Activated effector memory CD4-positive, alpha-beta T cell treated with anti-CD3 and anti-CD28 coated beads, Interleukin-2, amount 50 U/mL, for 16 hours (primary cell): Measurements from ENCODE around the gene ARL6.

ENCODE experiments used
- DNase-seq: peaks from one replicate; pipeline ENCODE4 v3.0.0-alpha.2; 2020

The ARL6 gene, protein sequence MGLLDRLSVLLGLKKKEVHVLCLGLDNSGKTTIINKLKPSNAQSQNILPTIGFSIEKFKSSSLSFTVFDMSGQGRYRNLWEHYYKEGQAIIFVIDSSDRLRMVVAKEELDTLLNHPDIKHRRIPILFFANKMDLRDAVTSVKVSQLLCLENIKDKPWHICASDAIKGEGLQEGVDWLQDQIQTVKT

DNA sequence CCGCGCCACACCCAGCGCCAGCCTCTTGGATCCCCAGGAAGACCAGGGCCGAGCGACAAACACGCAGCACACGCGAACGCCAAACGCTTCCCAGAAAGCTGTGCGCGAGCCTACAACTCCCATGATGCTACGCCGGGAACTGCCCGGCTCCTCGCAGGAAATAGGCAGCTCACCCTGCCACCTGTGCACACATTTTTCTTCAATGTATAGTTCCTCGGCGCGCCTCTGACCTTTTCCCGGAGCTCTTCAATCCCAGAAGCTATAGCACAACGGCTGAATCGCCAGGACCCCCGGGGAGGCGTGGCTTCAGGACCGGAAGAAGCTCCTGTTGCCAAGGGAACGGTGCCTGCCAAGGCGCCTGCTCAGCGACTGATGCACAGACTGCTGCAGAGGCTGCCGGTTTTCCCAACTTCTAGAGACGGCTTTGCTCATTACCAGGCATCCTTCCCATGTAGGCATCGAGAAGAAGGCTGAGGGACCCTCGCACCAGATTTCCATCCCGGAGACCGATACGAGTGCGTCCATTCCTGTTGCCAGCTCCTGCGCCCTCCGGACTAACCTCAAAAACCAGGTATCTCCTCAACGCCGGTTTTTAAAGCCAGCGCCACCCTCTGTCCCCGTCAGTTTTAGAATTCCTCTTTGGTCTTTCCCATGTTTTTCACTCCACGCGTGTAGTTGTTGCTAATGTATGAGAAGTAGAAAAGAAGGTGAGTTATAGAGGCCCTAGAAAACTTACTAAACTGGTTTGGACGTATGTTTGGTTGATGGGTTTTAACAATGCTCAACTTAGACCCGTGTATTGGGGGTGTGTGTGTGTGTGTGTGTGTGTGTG is at the start of gene ARL6:
ARL6 (plus strand) TSS at position 352 of the 832 bp plus-strand sequence. CDS start 3,350 bp downstream, outside the sequence.
- DNase-seq: peak; percentile 90

GRCh38 chr3:97719156-97719821 is 45.3 kb upstream of the ARL6 start:
- DNase-seq: peak; percentile 85

- no peak for DNase-seq
Measured at GRCh38 chr3:97720417-97720816, 44.1 kb upstream of the ARL6 start.

GRCh38 chr3:97721446-97721845 is 43.1 kb upstream of the ARL6 start:
- DNase-seq: no peak

- no peak for DNase-seq
Measured at GRCh38 chr3:97736928-97737327, 27.6 kb upstream of the ARL6 start.

DNA sequence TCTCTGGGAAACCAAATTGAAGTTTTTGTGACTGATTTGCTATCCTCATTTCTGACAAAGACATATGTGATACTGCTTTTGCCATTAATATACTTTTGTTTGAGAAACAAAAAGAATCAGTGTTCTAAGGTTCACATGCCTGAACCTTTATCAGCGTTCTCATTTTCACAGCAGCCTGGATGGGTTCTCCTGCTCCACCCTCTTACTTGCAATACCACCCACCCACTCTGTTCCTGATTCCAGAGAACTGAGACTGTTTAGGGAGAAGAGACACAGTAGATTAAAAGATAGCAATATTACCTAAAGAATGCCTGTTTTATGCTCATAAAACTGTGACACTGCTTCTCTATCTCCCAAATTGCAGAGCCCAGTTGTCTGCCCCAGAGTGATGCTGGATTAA is 25.8 kb upstream of the ARL6 start:
- DNase-seq: no peak

GRCh38 chr3:97742036-97742435 is 22.5 kb upstream of the ARL6 start:
- no peak for DNase-seq

- DNase-seq: no peak
Measured at GRCh38 chr3:97744289-97744688, 20.3 kb upstream of the ARL6 start.

GRCh38 chr3:97763586-97764406 is 762 bp upstream of the ARL6 start:
- DNase-seq: no peak

DNA sequence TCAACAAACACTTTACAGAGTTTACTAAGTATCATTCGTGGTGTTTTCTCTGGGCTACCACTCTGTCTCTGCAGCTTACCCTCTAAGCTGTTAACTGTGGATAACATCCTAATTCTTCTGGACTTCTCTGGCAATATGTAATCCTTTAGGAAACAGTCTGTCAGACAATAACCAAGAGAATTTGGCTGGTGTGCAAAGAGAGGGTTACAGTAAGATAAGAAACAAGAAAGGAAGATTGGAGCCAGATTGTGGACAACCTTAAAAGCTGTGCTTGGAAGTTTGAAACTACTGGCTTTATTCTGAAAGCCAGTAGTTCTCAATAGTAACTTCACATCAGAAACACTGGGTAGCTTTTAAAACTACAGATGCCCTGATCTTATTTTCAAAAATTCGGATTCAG is 778 bp downstream of the ARL6 start:
- DNase-seq: no peak

- DNase-seq: no peak
Measured at GRCh38 chr3:97772926-97773325, 8.4 kb downstream of the ARL6 start.

DNA sequence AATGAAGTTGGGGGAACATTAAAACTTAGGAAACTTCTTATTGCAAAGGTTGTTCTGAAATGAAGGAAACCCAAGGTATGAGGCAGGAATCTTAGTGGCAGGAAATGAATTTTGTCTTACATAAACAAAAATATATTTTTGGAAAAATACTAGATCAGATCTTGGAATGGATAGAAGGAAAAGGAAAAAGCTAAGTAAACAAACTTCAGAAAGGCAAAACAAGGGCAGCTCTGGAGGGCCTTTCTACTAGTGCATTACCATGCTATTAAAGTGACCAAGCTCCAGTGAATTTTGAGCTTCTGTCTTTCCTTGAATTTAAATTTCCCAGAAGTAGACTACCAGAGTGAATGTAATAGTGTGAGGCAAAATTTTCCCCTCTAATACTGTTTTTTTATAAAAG is 13.6 kb downstream of the ARL6 start:
- DNase-seq: no peak

DNA sequence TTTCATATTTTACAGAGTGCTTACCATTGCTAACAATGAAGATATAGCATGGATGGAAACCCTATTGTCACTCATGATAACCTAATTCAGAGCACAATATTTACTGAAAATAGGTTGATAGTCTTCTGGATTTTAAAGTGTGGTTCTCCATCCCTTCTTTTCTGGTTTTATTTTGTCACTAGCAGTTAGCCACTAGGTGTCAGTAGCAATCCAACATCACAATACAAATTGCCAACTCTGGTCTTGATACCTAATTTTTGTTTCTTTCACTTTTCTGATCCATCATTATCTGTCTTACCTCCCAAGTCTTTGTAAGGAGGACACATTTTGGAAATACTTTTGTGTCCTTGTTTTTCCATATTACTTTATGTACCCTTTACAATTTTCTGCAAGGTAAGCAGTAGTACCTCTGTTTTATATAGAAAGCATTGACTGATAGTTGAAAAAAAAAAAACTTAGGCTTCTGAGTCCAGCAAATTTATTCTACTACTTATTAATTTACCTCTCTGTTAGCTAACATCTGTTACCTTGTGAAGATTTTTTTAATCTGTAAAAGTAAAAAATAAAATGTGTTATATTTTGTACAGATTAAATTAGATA is 29.0 kb downstream of the ARL6 start:
- no peak for DNase-seq

- no peak for DNase-seq
Measured at GRCh38 chr3:97795951-97796350, 31.4 kb downstream of the ARL6 start.

DNA sequence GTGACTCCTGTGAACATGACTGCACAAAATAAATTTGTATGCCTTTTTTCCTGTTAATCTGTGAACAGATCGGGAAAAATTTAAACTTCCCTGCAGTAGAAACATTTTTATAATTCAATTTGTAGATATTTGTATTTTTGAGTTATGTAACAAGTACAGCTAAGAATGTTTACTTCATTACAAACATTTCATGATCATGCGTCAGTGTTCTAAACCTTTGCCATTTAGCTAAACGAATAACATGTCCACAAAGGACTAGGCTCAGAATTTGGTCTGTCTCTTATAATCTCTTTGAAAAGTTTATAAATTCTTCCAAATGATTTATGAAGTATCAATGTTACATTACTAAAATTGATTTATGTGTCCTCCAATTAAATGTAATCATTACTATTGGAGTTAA is 39.9 kb downstream of the ARL6 start:
- no peak for DNase-seq

- DNase-seq: no peak
Measured at GRCh38 chr3:97810779-97811390, 46.3 kb downstream of the ARL6 start.

DNA sequence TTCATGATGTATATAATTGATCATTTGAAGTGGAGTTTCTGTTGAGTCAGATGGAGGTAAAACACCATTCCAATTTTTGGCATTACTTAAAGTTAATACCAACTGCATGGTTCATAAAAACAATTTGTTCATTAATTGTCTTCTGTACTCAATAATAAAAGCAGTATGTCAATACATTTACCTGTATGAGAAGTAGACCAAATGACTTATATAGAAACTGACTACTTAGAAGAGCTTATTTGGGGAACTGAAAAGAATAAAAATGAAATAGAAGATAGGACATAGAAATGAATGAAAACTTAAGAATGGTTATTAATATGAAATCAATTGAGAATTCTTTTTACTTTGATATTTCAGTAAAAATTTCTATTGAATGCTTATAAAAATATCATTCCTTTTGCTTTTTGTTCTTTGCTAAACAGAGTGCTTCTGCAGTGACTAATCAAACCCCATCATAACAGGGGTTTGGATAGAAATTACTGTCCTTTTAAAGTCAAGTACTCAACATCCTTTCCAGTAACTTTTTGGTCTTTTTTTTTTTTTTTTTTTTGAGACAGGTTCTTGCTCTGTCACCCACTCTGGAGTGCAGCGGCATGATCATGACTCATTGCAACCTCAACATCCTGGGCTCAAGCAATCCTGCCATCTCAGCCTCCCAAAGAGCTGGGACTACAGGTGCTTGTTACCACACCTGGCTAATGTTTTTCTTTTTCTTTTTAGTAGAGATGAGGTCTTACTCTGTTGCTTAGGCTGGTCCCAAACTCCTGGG is 50.8 kb downstream of the ARL6 start:
- peak; percentile 70 for DNase-seq

DNA sequence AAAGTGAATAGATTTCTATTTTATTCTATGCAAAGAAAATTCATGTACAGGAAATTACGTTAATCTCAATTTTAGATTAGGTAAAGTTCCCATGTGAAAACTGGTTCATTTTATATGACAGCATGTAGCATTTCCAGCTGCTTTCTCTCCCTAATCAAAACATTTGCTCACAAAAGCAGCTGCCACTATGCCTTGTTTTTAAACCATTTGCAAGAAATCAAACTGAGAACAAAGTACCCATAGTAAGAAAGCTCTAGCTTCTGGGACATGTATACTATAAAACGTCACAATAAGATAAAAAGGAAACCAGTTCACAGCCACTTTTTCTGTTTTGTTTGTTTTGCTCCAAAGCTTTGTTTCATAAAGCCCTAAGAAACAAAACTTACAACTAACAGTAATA is 52.3 kb downstream of the ARL6 start:
- no peak for DNase-seq

DNA sequence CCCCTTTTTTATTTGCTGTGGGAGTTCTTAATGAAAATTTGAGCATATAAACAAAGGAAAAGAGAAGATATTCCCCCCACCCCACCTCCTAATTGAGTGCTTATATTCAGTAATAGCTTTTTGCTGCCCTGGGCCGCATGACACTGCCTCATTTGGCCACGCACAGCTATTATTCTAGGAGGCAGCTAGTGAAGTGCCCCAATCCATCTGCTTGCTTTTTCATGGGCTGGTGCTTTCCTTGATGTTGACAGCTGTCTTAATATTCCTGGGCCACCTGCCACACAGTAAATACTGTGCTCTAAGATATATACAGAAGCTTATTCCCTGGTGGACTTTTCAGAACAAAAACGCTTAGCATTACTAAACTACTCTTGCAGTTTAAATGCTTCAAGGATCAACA is 53.4 kb downstream of the ARL6 start:
- DNase-seq: no peak

GRCh38 chr3:97820780-97821179 is 56.2 kb downstream of the ARL6 start:
- DNase-seq: no peak

GRCh38 chr3:97821287-97821773 is 56.8 kb downstream of the ARL6 start:
- peak; percentile 82 for DNase-seq
